Activated naive CD4-positive, alpha-beta T cell treated with anti-CD3 and anti-CD28 coated beads, Interleukin-2, amount 50 U/mL, for 16 hours (primary cell): ENCODE data around the gene MTERF1.
"Not testable (repeated sequence)": the region's sequence is repeated elsewhere in the genome, so short reads cannot be mapped to it uniquely, and the experiment has no call there.

ENCODE experiments used
- DNase-seq: peaks from one replicate; pipeline ENCODE4 v3.0.0-alpha.2; 2020

The MTERF1 gene, protein sequence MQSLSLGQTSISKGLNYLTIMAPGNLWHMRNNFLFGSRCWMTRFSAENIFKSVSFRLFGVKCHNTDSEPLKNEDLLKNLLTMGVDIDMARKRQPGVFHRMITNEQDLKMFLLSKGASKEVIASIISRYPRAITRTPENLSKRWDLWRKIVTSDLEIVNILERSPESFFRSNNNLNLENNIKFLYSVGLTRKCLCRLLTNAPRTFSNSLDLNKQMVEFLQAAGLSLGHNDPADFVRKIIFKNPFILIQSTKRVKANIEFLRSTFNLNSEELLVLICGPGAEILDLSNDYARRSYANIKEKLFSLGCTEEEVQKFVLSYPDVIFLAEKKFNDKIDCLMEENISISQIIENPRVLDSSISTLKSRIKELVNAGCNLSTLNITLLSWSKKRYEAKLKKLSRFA

DNA sequence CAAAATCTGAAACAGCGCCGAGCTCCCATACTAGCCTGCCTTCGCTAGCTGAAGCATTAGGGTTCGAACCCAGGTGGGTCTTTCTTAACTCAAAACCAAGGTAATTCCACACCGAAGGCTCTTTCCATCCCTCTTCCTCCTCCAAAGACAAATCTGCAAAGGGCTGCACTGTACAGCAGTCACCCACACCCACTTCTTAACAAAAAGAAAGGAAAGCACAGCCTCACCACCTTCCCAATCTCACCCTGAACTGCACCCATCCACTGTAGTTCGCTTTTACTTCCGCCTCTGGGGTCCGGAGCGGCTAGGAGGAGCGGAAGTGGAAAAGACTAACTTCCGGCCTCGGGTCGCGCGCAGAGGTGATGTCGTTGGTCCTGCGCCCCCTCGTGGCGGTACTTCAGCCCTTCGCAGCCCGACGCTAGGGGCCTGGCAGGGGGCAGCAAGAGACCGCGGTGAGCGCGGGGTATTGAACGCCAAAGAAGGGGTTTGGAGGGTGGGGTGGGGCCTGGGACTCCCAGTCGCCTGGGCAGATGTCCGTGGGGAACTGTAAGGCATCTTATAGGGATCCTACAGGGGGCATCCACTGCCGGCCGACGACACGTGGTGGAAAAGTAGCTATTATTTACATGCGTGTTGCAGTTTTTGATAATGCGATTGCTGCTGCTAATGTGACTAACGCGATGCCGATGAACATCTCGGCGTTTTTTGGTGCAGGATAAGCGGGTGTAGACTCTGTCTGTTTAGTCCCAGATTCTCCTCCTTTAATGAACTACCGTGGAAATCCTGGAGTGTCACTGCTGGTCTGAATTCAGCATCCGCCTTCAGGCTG, at the start of gene MTERF1:
Gene MTERF1 (minus strand): TSS at position 290 of the 829 bp plus-strand sequence. CDS start 619 bp downstream, outside the sequence.
- peak; percentile 95 for DNase-seq

DNA sequence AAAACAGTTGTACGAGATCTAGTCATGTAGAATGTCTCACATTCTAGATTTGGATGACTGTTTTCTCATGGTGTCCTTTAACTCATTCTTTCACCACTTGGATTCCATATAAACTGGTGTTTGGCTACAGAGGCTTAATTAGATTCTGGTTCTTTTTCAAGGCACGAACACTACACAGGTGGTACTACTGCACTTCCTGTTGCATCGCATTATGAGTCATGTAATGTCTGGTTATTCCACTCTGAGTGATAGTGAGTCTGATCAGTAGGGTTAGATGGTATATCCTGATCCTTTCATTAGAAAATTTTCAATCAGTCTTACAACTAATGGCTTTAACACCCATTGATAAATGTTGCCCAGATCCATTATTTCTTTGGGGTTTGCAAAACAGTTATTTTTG, 49.0 kb upstream of the MTERF1 start:
- no peak for DNase-seq

DNA sequence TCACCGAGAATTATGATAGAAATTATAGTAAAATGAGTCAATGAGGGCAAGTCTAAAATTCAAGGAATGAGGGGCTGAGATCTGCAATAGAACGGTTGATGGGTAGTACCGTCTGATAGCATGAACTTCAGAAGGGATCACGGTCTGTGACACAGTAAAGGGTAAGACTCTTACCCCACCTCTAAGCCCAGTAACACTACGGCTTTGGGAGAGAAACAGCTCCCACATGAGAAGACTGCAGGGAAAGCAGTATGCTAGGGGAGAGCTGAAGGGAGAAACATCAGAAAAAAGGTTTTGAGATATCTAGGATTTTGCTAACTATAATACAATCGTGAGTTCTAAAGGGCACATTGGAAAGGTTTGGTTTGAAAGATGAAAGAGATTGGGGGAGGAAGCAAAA, 47.4 kb upstream of the MTERF1 start:
- no peak for DNase-seq

DNA sequence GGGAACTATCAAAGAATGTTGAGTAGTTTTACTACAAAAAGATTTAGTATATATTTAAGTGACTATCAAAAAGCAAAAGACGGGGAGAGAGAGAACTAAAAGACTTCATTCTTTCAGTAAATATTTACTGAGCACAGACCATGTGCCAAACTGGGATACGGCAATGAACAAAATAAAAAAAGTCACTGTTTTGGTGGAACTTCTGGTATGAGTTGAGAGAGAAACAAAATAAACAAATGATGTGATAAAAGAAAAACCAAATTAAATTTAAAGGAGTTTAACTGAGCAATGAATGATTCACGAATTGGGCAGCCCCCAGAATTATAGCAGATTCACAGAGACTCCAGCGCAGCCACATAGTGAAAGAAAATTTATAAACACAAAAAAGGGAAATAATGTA, 42.4 kb upstream of the MTERF1 start:
- DNase-seq = no peak

DNA sequence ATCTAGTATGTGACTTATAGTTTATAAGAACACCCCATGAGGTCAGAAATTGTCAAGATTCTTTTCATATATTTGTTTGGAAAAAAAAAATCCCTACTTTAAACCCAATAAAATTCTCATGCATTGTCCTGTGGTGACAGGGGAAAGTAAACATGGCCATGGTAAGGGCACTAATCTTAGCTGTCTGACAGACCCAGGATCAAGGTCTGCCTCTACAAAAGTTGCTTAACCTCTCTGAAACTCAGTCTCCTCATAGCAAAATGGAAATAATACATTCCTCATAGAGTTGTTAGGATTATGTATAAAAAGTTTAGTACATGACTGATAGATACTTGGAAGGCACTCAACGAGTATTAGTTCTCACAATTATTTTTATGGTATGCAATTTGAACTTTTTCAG, 37.9 kb upstream of the MTERF1 start:
- no peak for DNase-seq

DNA sequence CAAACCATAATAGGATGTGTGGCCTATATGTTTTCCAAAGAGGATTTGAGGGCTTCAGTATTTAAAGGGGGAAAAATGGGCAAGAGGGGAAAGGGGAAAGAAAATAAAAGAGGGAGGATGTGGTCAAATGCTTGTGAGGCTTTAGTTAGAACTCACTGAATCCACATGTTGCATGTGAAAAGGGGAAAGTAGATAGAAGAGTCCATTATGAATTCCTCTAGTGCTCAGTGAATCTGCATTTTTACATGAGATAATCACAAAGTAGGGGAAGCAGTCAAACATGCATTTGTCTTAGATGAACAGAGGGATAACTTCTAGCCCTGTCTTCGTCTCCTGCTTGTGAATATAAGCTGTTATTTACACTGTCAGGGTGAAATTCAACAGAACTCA, 35.5 kb upstream of the MTERF1 start:
- no peak for DNase-seq

DNA sequence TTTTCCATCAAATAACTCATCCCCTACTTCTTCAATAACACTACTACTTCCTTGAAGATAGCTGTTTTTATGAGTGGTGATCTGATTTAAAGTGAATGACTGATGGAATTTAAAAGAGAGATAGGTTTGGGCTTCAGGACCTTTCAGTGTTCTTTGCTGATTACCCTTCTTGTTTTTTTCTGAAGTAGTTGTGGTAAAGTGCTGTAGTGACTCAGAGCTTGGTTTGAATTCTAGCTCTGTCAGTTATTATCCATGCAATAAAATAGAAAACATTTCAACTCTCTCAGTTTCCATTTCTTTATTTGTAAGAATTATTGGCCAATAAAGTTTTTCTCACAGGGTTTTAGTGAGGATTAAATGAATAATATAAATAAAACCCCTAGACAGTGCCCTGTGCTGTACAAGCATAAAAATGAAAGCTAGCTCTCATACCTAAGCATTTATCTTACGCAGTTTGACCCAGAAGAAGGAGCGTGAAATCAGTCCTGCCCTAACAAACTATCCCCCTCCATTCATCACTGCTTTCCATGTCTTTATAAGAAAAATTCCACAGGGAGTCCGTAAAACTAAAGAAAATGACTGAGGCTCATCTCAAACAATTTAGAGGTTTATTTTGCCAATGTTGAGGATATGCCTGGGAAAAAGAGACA, 35.0 kb upstream of the MTERF1 start:
- DNase-seq = no peak

DNA sequence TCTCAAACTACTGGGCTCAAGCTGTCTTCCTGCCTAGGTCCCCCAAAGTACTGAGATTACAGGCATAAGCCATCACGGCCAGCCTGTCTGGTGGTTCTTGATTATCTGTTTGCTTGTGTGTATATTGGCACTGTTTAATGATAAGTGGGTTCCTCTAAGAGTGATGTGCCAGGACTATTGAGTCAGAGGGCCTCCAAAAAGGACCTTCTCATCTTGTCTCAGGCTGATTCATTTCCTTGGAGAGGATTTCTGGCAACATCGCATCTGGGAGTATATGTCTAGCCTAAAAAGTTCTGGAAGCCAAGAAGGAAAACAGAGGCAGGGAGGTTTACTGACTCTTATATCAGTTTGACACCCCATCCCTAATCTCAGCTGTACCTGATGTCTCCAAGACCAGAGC, 33.1 kb upstream of the MTERF1 start:
- DNase-seq = no peak

DNA sequence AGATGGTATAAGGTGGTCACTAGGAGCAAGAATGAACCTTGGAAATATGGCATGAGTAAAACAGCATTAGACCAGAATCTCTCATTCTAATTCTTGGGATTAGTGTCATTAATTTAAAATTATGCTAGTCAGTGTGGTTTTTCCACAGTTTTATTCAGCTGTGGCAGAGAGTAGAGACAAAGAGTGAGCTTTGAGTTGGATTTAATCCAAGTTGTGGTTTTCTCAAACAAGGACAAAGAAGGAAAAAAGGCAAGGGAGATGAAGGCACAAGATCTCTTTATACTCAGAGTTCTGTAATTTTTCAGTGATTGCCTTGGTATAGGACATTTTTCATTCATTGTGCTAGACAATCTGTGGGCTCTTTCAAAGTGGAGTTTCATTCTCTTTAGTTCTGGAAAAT, 32.0 kb upstream of the MTERF1 start:
- DNase-seq = no peak

DNA sequence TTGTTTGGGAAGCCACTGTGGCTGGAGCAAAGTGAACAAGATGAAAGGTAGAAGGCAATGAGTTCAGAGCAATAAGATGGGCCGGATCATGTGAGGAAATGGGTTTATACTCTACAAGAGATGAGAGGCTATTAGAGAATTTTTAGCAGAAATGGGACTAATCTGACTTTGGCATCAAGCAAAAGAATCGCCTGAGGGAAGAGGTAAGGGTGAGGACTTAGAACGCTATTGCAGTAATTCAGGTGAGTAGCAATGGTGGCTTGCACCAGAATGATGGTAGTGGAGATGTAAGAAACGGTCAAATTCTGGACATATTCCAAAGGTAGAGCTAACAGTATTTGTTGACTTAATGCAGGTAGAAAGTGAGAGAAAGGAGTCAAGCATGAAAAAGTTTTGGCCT, 30.6 kb upstream of the MTERF1 start:
- DNase-seq = no peak

DNA sequence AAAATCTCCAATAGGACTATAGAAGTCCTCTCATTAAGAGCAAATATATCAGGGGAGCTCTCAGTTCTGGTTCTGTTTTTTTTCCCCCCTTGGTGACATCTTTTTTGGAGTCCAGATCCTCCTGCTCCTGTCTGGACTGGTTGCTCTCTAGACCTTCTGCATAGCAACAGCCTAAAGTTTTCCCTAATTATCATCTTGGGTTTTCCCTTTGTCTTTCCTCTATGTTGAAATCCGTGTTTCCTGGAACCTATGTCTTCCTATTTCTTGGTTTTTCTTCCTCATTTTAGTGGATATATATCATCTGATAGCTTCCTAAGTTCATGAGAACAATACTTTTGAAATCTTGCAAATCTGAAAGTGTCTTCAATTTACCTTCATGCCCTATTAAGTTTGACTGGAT, 29.7 kb upstream of the MTERF1 start:
- no peak for DNase-seq

DNA sequence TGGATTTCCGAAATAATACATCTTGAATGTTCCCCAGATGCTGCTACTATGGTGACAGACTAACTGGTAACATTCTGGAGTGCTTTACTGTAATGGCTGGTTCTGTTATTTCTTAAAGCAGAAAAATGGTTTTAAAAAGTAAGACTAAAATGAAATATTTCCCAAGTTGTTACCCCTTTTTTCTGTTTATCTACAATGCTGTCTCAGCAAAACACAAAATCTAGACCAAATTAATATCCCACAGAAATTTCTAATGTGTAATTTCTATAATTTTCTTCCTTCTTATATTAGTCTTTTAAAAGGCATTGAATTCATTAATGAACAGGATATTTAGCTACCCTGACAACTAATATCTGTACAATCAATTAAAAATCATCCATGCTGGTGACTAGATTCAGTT, 19.1 kb upstream of the MTERF1 start:
- DNase-seq = no peak

DNA sequence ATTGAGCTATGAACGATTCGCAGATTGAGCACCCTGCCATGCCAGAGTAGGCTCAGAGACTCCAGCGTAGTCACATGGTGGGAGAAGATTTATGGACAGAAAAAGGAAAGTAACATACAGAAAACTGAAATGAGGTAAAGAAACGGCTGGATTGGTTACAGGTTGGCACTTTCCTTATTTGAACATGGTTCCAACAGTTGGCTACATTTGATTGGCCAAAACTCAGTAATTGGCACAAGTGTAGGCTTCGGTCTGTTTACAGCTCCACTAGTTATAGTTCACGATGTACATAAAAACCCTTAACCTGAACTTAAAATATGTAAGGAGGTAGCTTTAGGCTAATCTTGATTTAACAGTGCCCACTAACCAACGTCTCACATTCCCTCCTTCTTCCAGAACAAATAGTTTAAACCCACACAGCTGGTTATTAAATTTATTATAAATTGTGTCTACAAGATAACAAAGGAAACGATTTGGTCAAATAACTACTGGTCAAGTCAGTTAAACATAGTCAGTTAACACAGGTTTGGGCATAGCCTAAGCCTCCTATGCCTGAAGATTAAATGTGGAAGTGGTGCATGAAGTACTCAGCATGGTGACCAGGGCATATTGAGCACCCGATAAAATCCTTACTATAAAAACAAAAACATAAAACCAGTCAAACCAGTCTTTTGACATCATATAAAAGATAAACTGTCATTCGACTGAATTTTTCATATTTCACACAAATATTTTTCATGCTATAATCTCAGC, 17.9 kb upstream of the MTERF1 start:
- DNase-seq = no peak

DNA sequence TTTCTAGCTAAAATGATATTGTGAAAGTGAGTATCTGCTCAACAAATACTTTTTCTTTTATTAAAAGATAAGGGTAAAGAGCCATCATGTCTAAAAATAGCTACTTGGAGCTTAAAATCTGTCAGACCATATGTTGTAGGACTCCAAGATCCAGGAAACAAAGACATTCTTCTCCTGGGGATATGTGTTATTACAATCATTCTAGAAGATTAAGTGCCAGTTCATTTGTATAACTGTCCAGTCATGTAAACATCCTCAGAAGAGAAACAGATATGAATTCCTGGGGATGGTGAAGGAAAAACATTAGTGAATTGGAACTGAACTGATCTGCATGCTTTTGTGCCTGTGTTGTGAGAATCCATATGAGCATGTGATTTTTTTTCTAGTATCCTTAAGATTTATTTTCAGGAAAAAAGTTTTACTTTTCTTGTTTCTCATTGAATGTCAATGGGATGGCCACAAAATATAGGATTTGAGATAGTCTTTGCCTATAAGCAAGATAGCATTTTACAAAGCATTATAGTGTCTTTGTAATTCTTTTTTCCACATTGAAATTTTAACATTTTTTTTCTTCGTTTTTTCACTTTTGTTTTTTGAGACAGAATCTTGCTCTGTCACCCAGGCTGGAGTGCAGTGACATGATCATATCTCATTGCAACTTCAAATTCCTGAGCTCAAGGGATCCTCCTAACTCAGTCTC, 14.4 kb upstream of the MTERF1 start:
- no peak for DNase-seq

DNA sequence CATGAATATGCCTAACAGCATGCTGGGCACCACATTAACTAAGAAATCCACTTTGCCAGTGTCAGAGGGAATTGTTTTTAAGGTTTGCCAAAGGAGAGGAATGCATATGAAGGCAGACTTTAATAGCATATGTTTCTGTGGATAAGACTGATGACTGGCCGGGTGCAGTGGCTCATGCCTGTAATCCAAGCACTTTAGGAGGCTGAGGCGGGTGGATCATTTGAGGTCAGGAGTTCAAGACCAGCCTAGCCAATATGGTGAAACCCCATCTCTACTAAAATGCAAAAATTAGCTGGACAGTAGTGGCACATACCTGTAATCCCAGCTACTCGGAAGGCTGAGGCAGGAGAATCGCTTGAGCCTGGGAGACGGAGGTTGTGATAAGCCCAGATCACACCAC, 13.2 kb upstream of the MTERF1 start:
- DNase-seq = not testable (repeated sequence)

DNA sequence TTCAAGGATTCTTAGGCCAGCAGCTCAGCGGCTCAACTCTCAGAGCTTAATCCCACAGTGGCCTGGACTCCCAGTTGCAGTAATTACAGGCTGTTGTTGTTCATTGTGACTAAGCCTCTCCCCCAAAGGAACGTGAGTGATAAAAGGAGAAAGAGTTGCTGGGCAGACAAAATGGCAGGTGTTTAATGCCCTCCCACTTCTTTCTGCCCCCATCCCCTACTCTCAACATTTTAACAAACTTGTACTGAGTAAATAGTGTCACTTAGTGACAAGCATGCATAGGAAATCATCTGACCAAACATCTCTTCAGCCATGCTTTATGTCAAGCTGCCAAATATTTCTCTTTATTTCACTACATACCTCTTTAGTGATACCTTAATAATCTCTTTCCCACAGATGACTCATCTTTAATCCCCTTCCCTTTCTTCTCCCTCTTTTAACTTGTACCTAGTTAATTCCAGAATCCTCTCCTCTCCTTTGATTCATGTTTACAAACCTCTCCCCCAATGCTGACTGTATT, 12.4 kb upstream of the MTERF1 start:
- DNase-seq = no peak

DNA sequence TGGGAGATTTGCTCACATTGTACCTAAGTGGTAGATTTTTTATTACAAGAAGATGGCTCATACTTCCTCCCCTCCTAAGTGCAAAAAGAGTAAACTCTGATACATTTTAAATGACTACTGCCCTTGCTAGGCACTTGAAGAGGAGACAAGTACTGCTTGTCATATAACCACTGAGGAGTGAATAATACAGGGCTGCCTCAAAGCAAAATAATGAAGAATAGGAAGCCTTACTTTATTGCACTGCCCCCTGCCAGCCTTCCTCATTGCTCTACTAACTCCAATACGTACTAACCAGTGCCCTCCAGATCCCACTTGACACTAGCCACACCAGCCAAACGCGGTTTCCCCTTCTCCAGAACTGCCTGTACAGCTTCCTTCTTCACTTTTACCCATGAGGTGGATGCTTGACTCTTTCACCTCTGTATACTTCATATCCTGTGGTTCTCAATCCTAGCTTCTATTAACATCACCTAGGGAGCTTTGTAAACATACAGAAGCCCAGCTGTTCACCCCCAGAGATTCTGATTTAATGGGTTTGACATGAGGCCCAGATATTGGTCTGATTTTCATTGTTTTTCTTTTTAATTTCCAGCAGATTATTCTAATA, 11.7 kb upstream of the MTERF1 start:
- no peak for DNase-seq

DNA sequence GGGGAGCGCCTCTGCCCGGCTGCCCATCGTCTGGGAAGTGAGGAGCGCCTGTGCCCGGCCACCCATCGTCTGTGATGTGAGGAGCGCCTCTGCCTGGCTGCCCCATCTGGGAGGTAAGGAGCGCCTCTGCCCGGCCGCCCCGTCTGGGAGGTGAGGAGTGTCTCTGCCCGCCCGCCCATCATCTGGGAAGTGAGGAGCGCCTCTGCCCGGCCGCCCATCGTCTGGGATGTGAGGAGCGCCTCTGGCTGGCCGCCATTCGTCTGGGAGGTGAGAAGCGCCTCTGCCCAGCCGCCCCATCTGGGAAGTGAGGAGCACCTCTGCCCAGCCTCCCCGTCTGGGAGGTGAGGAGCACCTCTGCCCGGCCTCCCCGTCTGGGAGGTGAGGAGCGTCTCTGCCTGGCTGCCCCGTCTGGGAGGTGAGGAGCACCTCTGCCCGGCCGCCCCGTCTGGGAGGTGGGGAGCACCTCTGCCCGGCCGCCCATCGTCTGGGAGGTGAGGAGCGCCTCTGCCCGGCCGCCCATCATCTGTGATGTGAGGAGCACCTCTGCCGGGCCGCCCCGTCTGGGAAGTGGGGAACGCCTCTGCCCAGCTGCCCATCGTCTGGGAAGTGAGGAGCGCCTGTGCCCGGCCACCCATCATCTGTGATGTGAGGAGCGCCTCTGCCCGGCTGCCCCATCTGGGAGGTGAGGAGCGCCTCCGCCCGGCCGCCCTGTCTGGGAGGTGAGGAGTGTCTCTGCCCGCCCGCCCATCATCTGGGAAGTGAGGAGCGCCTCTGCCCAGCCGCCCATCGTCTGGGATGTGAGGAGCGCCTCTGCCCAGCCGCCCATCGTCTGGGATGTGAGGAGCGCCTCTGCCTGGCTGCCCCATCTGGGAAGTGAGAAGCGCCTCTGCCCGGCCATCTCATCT, 8.0 kb upstream of the MTERF1 start:
- not testable (repeated sequence) for DNase-seq

DNA sequence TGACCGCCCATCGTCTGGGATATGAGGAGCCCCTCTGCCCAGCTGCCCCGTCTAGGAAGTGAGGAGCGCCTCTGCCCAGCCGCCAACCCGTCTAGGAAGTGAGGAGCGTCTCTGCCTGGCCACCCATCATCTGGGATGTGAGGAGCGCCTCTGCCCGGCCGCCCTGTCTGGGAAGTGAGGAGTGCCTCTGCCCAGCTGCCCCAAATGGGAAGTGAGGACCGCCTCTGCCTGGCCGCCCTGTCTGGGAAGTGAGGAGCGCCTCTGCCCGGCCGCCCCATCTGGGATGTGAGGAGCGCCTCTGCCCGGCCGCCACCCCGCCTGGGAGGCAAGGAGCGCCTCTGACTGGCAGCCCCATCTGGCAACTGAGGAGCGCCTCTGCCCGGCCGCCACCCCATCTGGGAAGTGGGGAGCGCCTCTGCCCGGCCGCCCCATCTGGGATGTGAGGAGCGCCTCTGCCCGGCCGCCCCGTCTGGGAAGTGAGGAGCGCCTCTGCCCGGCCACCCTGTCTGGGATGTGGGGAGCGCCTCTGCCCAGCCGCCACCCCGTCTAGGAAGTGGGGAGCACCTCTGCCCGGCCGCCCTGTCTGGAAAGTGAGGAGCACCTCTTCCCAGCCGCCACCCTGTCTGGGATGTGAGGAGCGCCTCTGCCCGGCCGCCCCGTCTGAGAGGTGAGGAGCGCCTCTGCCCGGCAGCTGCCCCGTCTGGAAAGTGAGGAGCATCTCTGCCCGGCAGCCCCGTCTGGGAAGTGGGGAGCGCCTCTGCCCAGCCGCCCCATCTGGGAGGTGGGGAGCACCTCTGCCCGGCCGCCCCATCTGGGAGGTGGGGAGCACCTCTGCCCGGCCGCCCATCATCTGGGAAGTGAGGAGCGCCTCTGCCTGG, 7.1 kb upstream of the MTERF1 start:
- DNase-seq = not testable (repeated sequence)
